NCI-H82 (cell line): ENCODE results near the gene ZFP28.

Experiments
- DNase-seq: peaks from one replicate; lab custom pipeline; 2025; lab: John Stamatoyannopoulos, UW

ZFP28 gene

DNA sequence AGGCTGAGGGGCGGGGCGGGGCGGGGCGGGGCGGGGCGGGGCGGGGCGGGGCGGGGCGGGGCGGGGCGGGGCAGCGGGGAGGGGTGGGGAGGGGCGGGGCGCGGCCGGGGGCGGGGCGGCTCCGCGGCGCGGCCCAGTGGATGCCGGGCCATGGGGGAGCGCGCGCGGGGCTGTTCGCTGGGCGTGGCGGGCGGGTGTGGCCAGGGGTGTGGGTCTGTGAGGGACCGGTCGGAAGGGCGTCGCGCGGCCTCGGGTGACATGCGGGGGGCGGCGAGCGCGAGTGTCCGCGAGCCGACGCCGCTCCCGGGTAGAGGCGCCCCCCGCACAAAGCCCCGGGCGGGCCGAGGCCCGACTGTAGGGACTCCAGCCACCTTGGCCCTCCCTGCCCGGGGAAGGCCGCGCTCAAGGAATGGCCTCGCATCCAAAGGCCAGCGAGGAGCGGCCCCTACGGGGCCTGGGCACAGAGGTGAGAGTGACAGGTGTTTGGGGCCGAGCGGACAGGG, at the start of gene ZFP28:
TSS of gene ZFP28 (plus strand) at position 188 of the 503 bp plus-strand sequence. CDS start at position 259, 71 bp downstream.
- peak; percentile 92 for DNase-seq

DNA sequence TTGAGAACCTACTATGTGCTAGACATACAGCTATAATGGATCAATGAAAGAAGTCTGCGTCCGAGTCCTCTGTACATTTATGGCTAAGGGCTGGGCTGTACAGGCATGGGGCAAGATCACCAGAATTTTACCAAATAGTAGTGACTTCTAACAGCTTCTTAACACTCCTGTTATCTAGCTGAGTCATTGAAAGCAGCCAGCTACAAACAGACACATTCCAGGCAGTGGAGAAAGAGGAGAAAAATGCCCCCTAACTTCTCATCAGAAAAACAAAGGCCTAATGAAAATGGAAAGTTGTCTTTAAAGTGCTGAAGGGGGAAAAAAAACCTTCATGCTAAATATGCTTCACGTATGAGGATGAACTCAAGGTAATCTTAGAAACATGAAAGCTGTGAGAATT, 47.3 kb upstream of the ZFP28 start:
- no peak for DNase-seq

DNA sequence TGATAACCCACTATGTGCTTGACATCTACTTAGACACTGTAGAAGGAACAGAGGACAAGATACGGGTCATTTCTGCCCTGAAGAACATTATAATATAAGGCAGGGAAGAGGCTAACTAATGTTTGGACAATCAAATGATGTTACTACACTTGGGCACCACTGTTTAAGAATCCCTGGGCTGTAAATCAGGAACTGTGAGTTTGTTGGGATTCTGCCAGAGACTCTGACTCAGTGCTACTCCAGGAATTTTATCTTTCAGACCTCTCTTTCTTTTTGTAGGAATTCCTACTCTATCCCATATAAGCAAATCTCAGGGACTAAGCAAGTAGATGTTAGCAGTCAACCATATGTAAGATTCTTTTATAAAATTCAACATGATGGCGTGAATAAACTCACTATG, 34.2 kb upstream of the ZFP28 start:
- no peak for DNase-seq

GRCh38 chr19:56507446-56508289, 31.1 kb upstream of the ZFP28 start, which contains the start of gene ZNF471:
Gene ZNF471 (plus strand): TSS chr19:56507855. CDS start chr19:56511572, 3,717 bp downstream.
- DNase-seq = peak; percentile 99

DNA sequence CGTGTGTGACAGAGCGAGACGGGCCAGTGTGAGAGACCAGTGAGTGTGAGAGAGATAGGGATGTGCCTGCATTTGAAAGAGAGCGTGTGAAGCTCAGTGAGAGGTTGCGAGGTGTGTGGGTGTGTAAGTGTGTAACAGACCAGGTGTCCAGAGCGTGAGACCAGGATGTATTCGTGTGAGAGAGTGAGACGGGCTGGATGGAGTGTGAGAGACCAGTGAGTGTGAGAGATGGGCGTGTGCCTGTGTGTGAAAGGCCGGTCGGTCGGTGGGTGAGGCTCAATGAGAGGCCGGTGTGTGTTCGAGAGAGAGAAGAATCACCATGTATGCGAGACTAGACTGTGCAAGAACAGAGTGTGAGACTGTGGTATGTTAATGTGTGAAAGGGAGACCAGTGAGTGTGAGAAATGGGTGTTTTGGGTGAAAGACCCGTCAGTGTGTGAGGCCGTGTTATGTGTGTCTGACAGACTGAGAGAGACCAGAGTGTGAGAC, 30.4 kb upstream of the ZFP28 start:
- DNase-seq = peak; percentile 23

DNA sequence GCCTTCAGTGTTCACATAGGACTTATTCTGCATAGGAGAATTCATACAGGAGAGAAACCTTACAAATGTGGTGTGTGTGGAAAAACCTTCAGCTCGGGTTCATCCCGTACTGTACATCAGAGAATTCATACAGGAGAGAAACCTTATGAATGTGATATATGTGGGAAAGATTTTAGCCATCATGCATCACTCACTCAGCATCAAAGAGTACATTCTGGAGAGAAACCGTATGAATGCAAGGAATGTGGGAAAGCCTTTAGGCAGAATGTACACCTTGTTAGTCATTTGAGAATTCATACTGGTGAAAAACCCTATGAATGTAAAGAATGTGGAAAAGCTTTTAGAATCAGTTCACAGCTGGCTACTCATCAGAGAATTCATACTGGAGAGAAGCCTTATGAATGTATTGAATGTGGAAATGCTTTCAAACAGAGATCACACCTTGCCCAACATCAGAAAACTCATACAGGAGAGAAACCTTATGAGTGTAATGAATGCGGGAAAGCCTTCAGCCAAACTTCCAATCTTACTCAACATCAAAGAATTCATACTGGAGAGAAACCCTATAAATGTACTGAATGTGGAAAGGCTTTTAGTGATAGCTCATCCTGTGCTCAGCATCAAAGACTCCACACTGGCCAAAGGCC, 13.4 kb upstream of the ZFP28 start:
- DNase-seq = no peak

GRCh38 chr19:56537442-56537841, 1.3 kb upstream of the ZFP28 start:
- no peak for DNase-seq

DNA sequence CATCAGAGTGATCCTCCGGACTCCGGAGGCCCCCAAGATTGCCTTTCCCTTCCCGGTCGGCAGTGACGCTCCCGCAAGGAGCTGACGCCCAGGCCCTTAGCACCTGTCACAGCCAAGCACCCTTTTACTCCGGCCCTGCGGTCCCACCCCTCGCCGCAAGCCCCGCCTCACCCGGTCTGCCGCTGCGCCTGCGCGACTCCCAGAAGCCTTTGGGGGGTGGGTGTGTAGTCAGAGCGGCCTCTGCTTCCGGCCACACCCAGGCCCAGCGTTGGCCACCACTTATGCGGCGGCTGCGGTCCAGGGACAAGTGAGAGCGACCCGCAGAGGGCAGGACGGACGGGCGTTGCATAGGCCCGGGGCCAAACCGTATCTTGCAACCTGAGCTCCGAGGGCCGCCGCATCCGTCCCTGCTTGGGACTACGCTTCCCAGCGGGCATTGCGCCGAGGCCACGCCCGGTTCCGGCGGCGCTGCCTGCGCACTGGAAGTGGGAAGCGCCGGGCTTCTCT, 441 bp upstream of the ZFP28 start:
- DNase-seq = peak; percentile 94

- no peak for DNase-seq
Observed at GRCh38 chr19:56543776-56544175, 5.0 kb downstream of the ZFP28 start.

GRCh38 chr19:56547535-56547934, 8.8 kb downstream of the ZFP28 start:
- DNase-seq = no peak

- DNase-seq = no peak
Observed at GRCh38 chr19:56554272-56554869, 15.6 kb downstream of the ZFP28 start.

DNA sequence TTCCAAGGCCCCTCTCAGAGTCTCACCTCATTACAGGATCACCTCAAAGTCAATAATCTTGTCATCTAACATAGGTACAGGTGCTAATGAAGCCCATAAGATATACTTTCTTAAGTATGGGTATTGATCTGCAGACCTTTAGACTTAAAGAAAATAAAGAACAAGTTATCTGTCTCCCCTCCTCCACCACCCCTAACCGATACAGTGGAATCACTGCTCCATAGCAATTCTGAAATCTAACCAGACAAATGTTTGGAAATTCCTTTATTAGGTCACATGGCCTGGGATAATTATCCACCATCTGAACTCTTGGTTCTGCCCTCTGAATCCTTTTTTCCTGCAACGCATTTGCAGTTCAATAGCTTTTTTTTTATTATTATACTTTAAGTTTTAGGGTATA, 24.0 kb downstream of the ZFP28 start:
- no peak for DNase-seq

DNA sequence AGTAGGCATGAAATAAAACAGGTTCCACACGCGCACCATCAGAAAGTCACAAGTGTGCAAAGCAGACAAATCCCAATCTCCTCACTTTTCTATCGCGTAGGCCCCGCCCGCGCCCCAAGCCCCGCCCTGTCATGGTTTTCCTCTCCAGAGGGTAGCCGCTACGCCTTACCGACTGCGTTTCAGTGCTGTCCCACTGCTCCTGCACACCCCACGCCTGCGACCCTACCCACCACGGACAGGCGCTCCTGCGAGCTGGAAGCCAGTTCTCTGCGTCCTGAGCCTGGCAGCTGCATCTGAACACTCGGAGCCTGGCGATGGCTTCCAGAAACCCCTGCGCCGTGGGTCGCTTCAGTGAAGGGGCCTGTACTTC, 28.1 kb downstream of the ZFP28 start:
- DNase-seq = peak; percentile 68

GRCh38 chr19:56567274-56568120, 28.7 kb downstream of the ZFP28 start, which contains the start of gene ZNF470:
Gene ZNF470 (plus strand): TSS chr19:56567468. CDS start chr19:56570312, 2,844 bp downstream.
- DNase-seq = peak; percentile 95

DNA sequence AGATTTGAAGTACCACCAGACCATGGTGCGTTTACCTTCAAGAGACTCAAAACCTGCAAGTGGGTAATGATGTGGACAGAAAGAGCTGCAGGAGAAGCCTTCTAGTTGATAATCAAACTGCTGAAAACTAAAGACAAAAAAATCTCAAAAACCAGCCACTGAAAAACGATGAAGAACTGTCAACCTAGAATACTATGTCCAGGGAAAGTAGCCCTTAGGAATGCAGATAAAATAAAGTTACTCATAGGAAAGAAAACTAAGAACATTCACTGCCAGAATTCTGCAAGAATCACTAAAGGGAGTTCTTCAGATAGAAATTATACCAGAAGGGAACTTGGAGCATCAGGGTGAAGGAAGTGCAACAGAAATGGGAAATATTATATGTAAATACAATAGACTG, 33.8 kb downstream of the ZFP28 start:
- no peak for DNase-seq

GRCh38 chr19:56573914-56574313, 35.2 kb downstream of the ZFP28 start:
- DNase-seq = no peak

- DNase-seq = no peak
Observed at GRCh38 chr19:56577719-56578602, 39.2 kb downstream of the ZFP28 start.

DNA sequence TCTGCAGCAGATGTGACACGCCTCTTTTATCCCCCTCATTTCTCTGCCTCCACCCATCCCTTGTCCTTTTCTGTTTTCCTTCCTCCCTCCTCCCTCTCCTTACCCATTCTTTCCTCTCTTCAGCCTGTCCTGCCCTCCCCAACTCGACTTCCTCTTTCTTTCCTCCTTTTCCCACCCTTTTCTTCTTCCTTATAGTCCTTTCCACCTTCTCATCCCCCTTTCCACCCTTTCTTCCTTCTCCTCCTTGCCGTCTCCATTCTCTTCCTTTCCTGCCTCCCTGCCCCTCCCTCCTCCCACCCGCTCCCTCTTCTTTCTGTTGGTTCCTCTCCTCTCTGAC, 55.7 kb downstream of the ZFP28 start:
- DNase-seq = no peak

DNA sequence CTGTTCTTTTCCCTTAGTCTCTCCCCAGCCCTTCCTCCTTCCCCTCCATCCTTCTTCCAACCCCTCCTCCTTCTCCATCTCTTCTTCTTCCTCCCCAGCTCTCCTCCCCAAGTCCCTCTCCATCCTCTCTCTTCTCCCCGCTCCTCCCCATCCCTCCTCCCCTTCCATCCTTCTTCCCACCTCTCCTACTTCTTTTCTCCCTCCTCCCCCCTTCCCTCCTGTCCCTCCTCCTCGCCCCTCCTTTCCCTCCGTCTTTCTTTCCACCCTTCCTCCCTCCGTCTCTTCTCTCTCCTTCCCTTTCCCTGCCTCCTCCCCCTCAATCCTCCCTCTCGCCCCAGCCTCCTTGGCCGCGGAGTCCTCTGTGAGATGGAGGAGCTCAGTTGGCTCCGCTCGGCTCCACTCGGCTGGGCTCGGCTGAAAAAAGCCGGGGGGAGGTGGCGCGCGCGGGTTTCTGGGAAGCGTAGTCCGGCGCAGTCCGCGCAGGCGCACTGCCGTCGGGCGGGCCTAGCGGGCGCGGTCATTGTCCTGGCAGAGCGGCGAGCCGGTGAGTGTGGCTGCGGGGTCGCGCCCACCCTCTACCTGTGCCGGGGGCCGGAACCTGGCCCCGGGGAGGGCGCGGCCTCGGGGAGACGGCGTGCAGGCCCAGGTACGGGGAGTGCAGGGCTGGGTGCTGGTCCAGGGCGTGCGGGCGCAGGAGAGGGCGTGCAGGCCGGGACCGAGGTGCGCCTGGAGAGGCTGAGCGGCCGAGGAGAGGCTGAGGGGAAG, 56.2 kb downstream of the ZFP28 start, which contains the start of gene ZNF71:
TSS of gene ZNF71 (plus strand) at position 520 of the 765 bp plus-strand sequence. CDS start 6,257 bp downstream, outside the sequence.
- peak; percentile 92 for DNase-seq

- peak; percentile 28 for DNase-seq
Observed at GRCh38 chr19:56595548-56595899, 56.8 kb downstream of the ZFP28 start.
